K562 (cell line): ENCODE measurements around the gene LMO7. TPM values are rescaled to one million over a fixed set of nuclear protein-coding genes. Genes with fewer than 3 reads are reported as not detected.

Source experiments
- ATAC-seq: fragments of 200-7000 bp; cut with Tn5 transposase; 3 replicates; pipeline ENCODE4 v1.9.1; 2020; ENCODE audit warnings: moderate library complexity
- BruUV-seq: library from RNA; stranded (reverse); fragments of 400-500 nt; replicated peaks from 2 replicates; lab custom pipeline; 2021; lab: Mats Ljungman, UMichigan
- CTCF ChIA-PET: fragments of 300-600 bp; formaldehyde crosslinking; extraction: SDS; loops from one replicate; lab custom pipeline; 2021; ENCODE audit warnings: low intra/inter-chr PET ratio; lab: Yijun Ruan, JAX
- POLR2A ChIA-PET: fragments of 300-600, 350-650 bp; sonication (Branson Sonifier 250); formaldehyde crosslinking; extraction: SDS; loops from one replicate; lab custom pipeline; 2021; ENCODE audit warnings: antibody characterized with exemption, inconsistent platforms; lab: Yijun Ruan, JAX
- DNase-seq, 4 experiments: peaks; one replicate each; pipeline versions ENCODE4 v3.0.0 to v3.0.0-alpha.2; 2011 to 2018; ENCODE audit warnings: low spot score in 3 of 4, mixed read lengths in 3 of 4; ENCODE audit errors: extremely low read depth in 1 of 4
- FAIRE-seq: peaks from 2 replicates; lab custom pipeline; 2011; peaks lifted over from hg19 to GRCh38; lab: Jason Lieb, UNC
- H2AFZ ChIP-seq: 2 replicates; pipeline ENCODE4 v1.6.0; 2011; ENCODE audit warnings: low read depth, low read length, control low read depth, inconsistent platforms
- H3K27ac ChIP-seq: fragments of 200-600 bp; 3 replicates; pipeline ENCODE4 v1.8.0; 2011; ENCODE audit warnings: low read depth, mild to moderate bottlenecking, control low read depth, inconsistent platforms, low read length, moderate library complexity, mixed read lengths; ENCODE audit errors: extremely low read depth
- H3K27me3 ChIP-seq, 2 experiments: fragments of 300-600 bp in 1 of 2; 2 replicates in 1 of 2; 3 replicates in 1 of 2; pipeline versions ENCODE4 v1.6.0 to v1.8.0; 2011; ENCODE audit warnings: inconsistent platforms in 2 of 2, low read length in 2 of 2, mild to moderate bottlenecking in 1 of 2, mixed read lengths in 1 of 2, moderate library complexity in 1 of 2; ENCODE audit not compliant: control insufficient read depth in 2 of 2, insufficient read depth in 2 of 2
- H3K36me3 ChIP-seq: fragments of 300-600 bp; 3 replicates; pipeline ENCODE4 v1.8.0; 2011; ENCODE audit warnings: mild to moderate bottlenecking, low read length, inconsistent platforms; ENCODE audit not compliant: control insufficient read depth, insufficient read depth
- H3K4me1 ChIP-seq, 2 experiments: fragments of 200-600 bp in 1 of 2; replicated peaks in 1 of 2; 2 replicates in 1 of 2; 3 replicates in 1 of 2; pipeline versions ENCODE4 v1.5.1 to v1.8.0; 2011; ENCODE audit warnings: inconsistent platforms in 2 of 2, low read length in 2 of 2, mild to moderate bottlenecking in 1 of 2, mixed read lengths in 1 of 2, moderate library complexity in 1 of 2; ENCODE audit not compliant: control insufficient read depth in 2 of 2, insufficient read depth in 2 of 2
- H3K4me2 ChIP-seq: 2 replicates; pipeline ENCODE4 v1.6.1; 2011; ENCODE audit warnings: low read length, control low read depth, inconsistent platforms, mixed read lengths; ENCODE audit not compliant: insufficient read depth
- H3K4me3 ChIP-seq: fragments of 200-600 bp; sonication (generic), shearing (Covaris generic); 2 replicates; pipeline ENCODE4 v1.5.1; 2016; ENCODE audit warnings: control low read depth, inconsistent platforms
- H3K79me2 ChIP-seq: fragments of 200-600 bp; 3 replicates; pipeline ENCODE4 v1.8.0; 2011; ENCODE audit warnings: low read length, inconsistent platforms; ENCODE audit not compliant: control insufficient read depth, insufficient read depth
- H3K9ac ChIP-seq, 2 experiments: 2 replicates each; pipeline versions ENCODE4 v1.6.0 to v1.6.1; 2011; ENCODE audit warnings: low read depth in 2 of 2, low read length in 2 of 2, control low read depth in 1 of 2, inconsistent platforms in 1 of 2, mild to moderate bottlenecking in 1 of 2, mixed read lengths in 1 of 2; ENCODE audit not compliant: insufficient read depth in 1 of 2
- H3K9me1 ChIP-seq: one replicate; pipeline ENCODE4 v1.6.0; 2011; ENCODE audit warnings: inconsistent platforms, mild to moderate bottlenecking, low read length, moderate library complexity; ENCODE audit not compliant: control insufficient read depth, insufficient read depth
- H3K9me3 ChIP-seq: replicated peaks from 2 replicates; pipeline ENCODE4 v1.5.1; 2011; ENCODE audit warnings: low read depth, low read length, inconsistent platforms; ENCODE audit not compliant: control insufficient read depth, insufficient read depth
- H4K20me1 ChIP-seq: replicated peaks from 2 replicates; pipeline ENCODE4 v1.6.1; 2011; ENCODE audit warnings: low read length, inconsistent platforms, mixed read lengths; ENCODE audit not compliant: control insufficient read depth, insufficient read depth
- NFIC ChIP-seq: fragments of 450-650 bp; IDR thresholded peaks from 2 replicates; pipeline ENCODE4 v1.6.1; 2017; ENCODE audit warnings: mild to moderate bottlenecking, inconsistent platforms
- NFIX ChIP-seq: fragments of 250-450 bp; sonication (Bioruptor Pico); IDR thresholded peaks from 2 replicates; pipeline ENCODE4 v1.4.0; 2020; ENCODE audit warnings: low read depth, mild to moderate bottlenecking, moderate library complexity
- NRF1 ChIP-seq, 2 experiments: fragments of 450-650 bp; IDR thresholded peaks in 1 of 2; conservative IDR thresholded peaks in 1 of 2; 2 replicates each; pipeline ENCODE4 v1.6.1; 2014; ENCODE audit warnings: mild to moderate bottlenecking in 2 of 2
- SMARCC2 ChIP-seq: fragments of 450-650 bp; IDR thresholded peaks from 2 replicates; pipeline ENCODE4 v1.6.1; 2017; ENCODE audit warnings: antibody characterized with exemption, moderate library complexity, mild to moderate bottlenecking, low read depth
- ZNF431 ChIP-seq: sonication (generic); formaldehyde crosslinking; IDR thresholded peaks from 2 replicates; pipeline ENCODE4 v1.8.0; 2022; ENCODE audit warnings: mild to moderate bottlenecking, missing genetic modification reagents
- WGBS: fragments of 100-300 bp; shearing (Covaris generic); methylation state at CpG from one replicate; pipeline ENCODE4 v1.1.6; 2016; ENCODE audit warnings: low coverage, mixed read lengths; ENCODE audit not compliant: insufficient coverage; ENCODE audit errors: missing lambda C conversion rate; 5-methylcytosine and 5-hydroxymethylcytosine counted together
- in situ Hi-C: fragments of 300-500 bp; cut with MboI; formaldehyde crosslinking; loops from 4 replicates; pipeline ENCODE4 v1.15.0; 2018; ENCODE audit warnings: inconsistent platforms, mixed read lengths
- intact Hi-C: fragments of 100-400 bp; cut with micrococcal nuclease; formaldehyde crosslinking; loops from 2 replicates; pipeline ENCODE4 v1.14.2; 2022
- polyA plus RNA-seq, 8 experiments: library from polyadenylated mRNA; depleted of rRNA in 4 of 8; stranded (reverse) in 5 of 8; unstranded in 3 of 8; fragments of >200 nt; fragmentation: Nextera tagmentation in 2 of 8; fragmentation: Illumina TruSeq in 1 of 8; extraction: Ambion mirVana in 2 of 8; extraction: Trizol in 1 of 8; gene quantifications; 2 replicates each; pipeline versions ENCODE4 v1.2.1 to v1.2.3, GENCODE V29; 2011 to 2014; ENCODE audit warnings: inconsistent platforms in 1 of 8, missing spikeins in 1 of 8
- total RNA-seq, 7 experiments: library from RNA; depleted of rRNA in 6 of 7; stranded (reverse); fragments of >200 nt in 6 of 7; fragmentation: Illumina TruSeq in 2 of 7; extraction: Trizol in 2 of 7; gene quantifications; 2 replicates each; pipeline versions ENCODE4 v1.2.1 to v1.2.3, GENCODE V29; 2011 to 2021; ENCODE audit warnings: low replicate concordance in 1 of 7

LMO7 gene
- total and polyA plus RNA-seq, 9 of the 15 experiments (the other 6 are each of a cell fraction or from before 2014, with no cell fraction given), result 0.42 to 4.3 (median 1.7) TPM

- CTCF ChIA-PET, result no interaction called here
- WGBS, result 40% methylated on average over 2 of the region's 2 CpGs
- in situ Hi-C loops, result no loop called here
These were observed 77.7 kb downstream of the LMO7 start for GRCh38 chr13:75713852-75714251.

GRCh38 chr13:75715601-75716523, 79.7 kb downstream of the LMO7 start:
- Histone ChIP-seq H3K27me3 (no peaks in the 10 kb centered on the region), H3K4me1 (no peaks in the 10 kb centered on the region; a peak in 1 of 5 replicates)
- no peak for TF ChIP-seq SMARCC2
- TF ChIP-seq NFIC, result peak; percentile 74
- TF ChIP-seq NFIX (CRISPR knock-in tag), result 0 out of 2 replicates have a peak, but pooled peaks have one; percentile 35
- TF ChIP-seq, all 486 proteins: peak for 2
- ChIA-PET POLR2A (no interaction called here), CTCF (no interaction called here)
- Histone ChIP-seq H3K27ac (no peak overlapping the region), H3K79me2 (no peaks in the 10 kb centered on the region), H3K9me3 (no peaks in the 10 kb centered on the region), H3K9ac (no peak overlapping the region), H3K4me2 (no peak overlapping the region), H3K9me1 (no peaks in the 10 kb centered on the region), H4K20me1 (no peaks in the 10 kb centered on the region), H3K36me3 (no peaks in the 10 kb centered on the region), H2AFZ (no peak overlapping the region), H3K4me3 (no peak overlapping the region)
- ATAC-seq (no peak), FAIRE-seq (no peak), DNase-seq (no peak)
- in situ Hi-C loops (no loop called here), intact Hi-C loops (no loop called here)
- 0% methylated on average over 6 of the region's 6 CpGs for WGBS
- BruUV-seq, result no TSS peak

More at GRCh38 chr13:75713852-75714251, 77.7 kb downstream of the LMO7 start:
- Histone ChIP-seq H3K9ac (no peak overlapping the region), H3K4me3 (no peak overlapping the region), H2AFZ (no peak overlapping the region), H3K9me1 (no peaks in the 10 kb centered on the region), H3K27me3 (no peaks in the 10 kb centered on the region), H3K4me1 (no peaks in the 10 kb centered on the region; a peak in 1 of 5 replicates), H3K4me2 (no peak overlapping the region), H3K27ac (no peak overlapping the region), H3K9me3 (no peaks in the 10 kb centered on the region), H3K36me3 (no peaks in the 10 kb centered on the region), H4K20me1 (no peaks in the 10 kb centered on the region), H3K79me2 (no peaks in the 10 kb centered on the region)
- ATAC-seq (no peak), FAIRE-seq (no peak), DNase-seq (no peak)
- no TSS peak for BruUV-seq
- TF ChIP-seq ZNF431 (CRISPR knock-in tag) (no peak), NRF1 (conservative IDR thresholded peaks at IDR 0.05 in 1 of 2, IDR thresholded peaks at IDR 0.05 in 1 of 2) (no peak)
- POLR2A ChIA-PET, result no interaction called here
- intact Hi-C loops, result no loop called here
